ENCODE data around the gene ZC3HAV1.

Gene ZC3HAV1

DNA sequence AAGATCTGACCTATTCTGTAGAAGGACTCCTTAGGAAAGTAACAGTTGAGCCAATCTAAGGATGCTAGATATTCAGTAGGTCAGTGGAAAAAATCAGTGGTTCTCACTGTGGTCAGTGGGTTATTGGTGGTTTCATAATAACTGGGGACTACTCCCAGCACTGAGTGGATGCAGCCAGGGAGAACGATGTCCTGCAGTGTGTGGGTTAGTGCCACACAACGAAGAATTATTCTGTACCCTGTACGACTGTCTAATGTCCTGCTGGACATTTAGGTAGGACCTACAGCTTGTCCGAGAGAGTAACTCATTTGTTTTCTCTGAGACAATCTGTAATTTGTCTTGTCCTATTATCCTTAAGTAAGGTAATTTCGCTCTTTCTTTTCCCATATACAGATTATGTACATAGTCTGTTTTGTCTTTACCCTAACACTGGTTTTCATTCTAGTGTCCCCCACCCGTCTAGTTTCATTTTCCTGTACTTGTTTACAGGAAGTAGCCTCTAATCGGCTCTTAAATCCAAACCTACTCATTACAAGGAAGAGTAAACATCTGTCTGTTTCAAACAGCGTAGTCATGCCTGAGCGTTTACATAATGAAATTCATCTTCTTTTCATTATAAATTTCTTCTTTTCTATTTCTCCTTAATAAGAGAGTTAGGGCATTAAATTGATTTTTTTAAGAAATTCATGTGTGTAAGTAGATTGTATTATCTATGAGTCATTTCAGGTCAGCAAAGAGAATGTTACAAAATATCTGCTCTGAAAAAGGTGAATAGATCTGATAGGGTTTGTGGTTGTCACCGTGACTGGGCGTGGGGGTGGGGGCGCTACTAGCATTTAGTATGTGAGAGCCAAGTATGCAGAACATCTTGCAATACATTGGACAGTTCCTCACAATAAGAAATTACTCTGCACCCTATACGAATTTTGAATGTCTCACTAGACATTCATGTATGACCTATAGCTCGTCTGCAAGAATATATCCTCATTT, 65.4 kb downstream of the ZC3HAV1 start:
- Histone ChIP-seq H3K36me3 (ENCODE audit: insufficient read depth, low read length) (peaks cover 15% of the 10 kb centered on the region), H3K27me3 (ENCODE audit: insufficient read depth, low read length) (no peaks in the 10 kb centered on the region), H3K9ac (ENCODE audit: low read length) (no peak overlapping the region), H3K9me3 (ENCODE audit: low read length) (no peaks in the 10 kb centered on the region), H3K4me2 (ENCODE audit: low read length) (no peak overlapping the region), H3K27ac (ENCODE audit: low read depth, low read length, poor library complexity, severe bottlenecking) (no peak overlapping the region), H3K4me3 (ENCODE audit: low read depth, low read length, poor library complexity, severe bottlenecking) (no peak overlapping the region), H3K4me1 (ENCODE audit: insufficient read depth, low read length, severe bottlenecking) (peaks cover 4% of the 10 kb centered on the region), H4K20me1 (ENCODE audit: insufficient read depth, low read length) (no peaks in the 10 kb centered on the region), H3F3A (ENCODE audit: insufficient read depth, low read length) (no peaks in the 10 kb centered on the region), H3K79me2 (ENCODE audit: insufficient read depth, low read length) (no peaks in the 10 kb centered on the region), H3K9me2 (ENCODE audit: low read depth, low read length) (no peaks in the 10 kb centered on the region), H2AFZ (ENCODE audit: low read length) (no peak overlapping the region)
- no peak for TF ChIP-seq EZH2 (IDR thresholded peaks at IDR 0.05; ENCODE audit: borderline replicate concordance, low read length)
- TF ChIP-seq, protein P1, sequence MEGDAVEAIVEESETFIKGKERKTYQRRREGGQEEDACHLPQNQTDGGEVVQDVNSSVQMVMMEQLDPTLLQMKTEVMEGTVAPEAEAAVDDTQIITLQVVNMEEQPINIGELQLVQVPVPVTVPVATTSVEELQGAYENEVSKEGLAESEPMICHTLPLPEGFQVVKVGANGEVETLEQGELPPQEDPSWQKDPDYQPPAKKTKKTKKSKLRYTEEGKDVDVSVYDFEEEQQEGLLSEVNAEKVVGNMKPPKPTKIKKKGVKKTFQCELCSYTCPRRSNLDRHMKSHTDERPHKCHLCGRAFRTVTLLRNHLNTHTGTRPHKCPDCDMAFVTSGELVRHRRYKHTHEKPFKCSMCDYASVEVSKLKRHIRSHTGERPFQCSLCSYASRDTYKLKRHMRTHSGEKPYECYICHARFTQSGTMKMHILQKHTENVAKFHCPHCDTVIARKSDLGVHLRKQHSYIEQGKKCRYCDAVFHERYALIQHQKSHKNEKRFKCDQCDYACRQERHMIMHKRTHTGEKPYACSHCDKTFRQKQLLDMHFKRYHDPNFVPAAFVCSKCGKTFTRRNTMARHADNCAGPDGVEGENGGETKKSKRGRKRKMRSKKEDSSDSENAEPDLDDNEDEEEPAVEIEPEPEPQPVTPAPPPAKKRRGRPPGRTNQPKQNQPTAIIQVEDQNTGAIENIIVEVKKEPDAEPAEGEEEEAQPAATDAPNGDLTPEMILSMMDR (IDR thresholded peaks at IDR 0.05; ENCODE audit: low read length) = no peak

- H3K79me2 ChIP-seq (ENCODE audit: insufficient read depth, low read length) = no peaks in the 10 kb centered on the region
- no peak overlapping the region for H3K9ac ChIP-seq (ENCODE audit: low read length)
- H4K20me1 ChIP-seq (ENCODE audit: insufficient read depth, low read length) = no peaks in the 10 kb centered on the region
- H3K4me2 ChIP-seq (ENCODE audit: low read length) = no peak overlapping the region; the same call in 1 of the 2 replicates
- no peaks in the 10 kb centered on the region for H3K27me3 ChIP-seq (ENCODE audit: insufficient read depth, low read length)
- no peak overlapping the region for H2AFZ ChIP-seq (ENCODE audit: low read length)
- no peak overlapping the region for H3K27ac ChIP-seq (ENCODE audit: low read depth, low read length, poor library complexity, severe bottlenecking)
- peaks cover 9% of the 10 kb centered on the region for H3K36me3 ChIP-seq (ENCODE audit: insufficient read depth, low read length)
- H3K4me3 ChIP-seq (ENCODE audit: low read depth, low read length, poor library complexity, severe bottlenecking) = no peak overlapping the region
- TF ChIP-seq EZH2 (IDR thresholded peaks at IDR 0.05; ENCODE audit: borderline replicate concordance, low read length) = no peak
- no peaks in the 10 kb centered on the region for H3K9me3 ChIP-seq (ENCODE audit: low read length)
- peaks cover 4% of the 10 kb centered on the region for H3K4me1 ChIP-seq (ENCODE audit: insufficient read depth, low read length, severe bottlenecking)
- no peaks in the 10 kb centered on the region for H3K9me2 ChIP-seq (ENCODE audit: low read depth, low read length)
- no peaks in the 10 kb centered on the region for H3F3A ChIP-seq (ENCODE audit: insufficient read depth, low read length)
These were observed 68.0 kb downstream of the ZC3HAV1 start for GRCh38 chr7:139041378-139042085.

DNA sequence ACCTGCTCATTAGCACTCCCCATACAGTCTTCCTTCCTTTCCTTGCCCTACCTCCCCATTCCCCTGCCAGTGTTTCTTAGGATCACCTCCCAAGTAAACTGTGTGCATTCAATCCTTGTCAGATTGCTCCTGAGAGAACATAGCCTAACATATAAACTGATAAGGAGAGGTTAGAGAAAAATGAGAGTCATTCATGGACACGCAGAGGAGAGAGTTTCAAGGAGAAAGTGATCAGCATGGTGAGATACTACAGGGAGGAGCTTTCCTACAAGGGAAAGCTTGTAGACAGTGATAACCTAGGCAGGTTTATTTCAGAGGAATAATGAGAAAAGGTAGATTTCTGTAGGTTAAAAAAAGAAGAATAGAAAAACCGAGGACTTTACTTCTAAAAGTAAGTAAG, 70.8 kb downstream of the ZC3HAV1 start:
- H3K4me1 ChIP-seq (ENCODE audit: insufficient read depth, low read length, severe bottlenecking) = peaks cover 4% of the 10 kb centered on the region
- H3K27me3 ChIP-seq (ENCODE audit: insufficient read depth, low read length) = 0 out of 2 replicates have a peak, but pooled peaks cover 4% of the 10 kb centered on the region
- no peak overlapping the region for H2AFZ ChIP-seq (ENCODE audit: low read length)
- no peak overlapping the region for H3K27ac ChIP-seq (ENCODE audit: low read depth, low read length, poor library complexity, severe bottlenecking)
- H4K20me1 ChIP-seq (ENCODE audit: insufficient read depth, low read length) = no peaks in the 10 kb centered on the region
- no peaks in the 10 kb centered on the region for H3F3A ChIP-seq (ENCODE audit: insufficient read depth, low read length)
- H3K9me3 ChIP-seq (ENCODE audit: low read length) = no peaks in the 10 kb centered on the region
- TF ChIP-seq, protein P1 (IDR thresholded peaks at IDR 0.05; ENCODE audit: low read length) = no peak
- TF ChIP-seq EZH2 (IDR thresholded peaks at IDR 0.05; ENCODE audit: borderline replicate concordance, low read length) = no peak
- H3K9me2 ChIP-seq (ENCODE audit: low read depth, low read length) = no peaks in the 10 kb centered on the region
- H3K4me2 ChIP-seq (ENCODE audit: low read length) = no peak overlapping the region
- no peaks in the 10 kb centered on the region for H3K36me3 ChIP-seq (ENCODE audit: insufficient read depth, low read length)
- H3K4me3 ChIP-seq (ENCODE audit: low read depth, low read length, poor library complexity, severe bottlenecking) = no peak overlapping the region
- no peaks in the 10 kb centered on the region for H3K79me2 ChIP-seq (ENCODE audit: insufficient read depth, low read length)
- no peak overlapping the region for H3K9ac ChIP-seq (ENCODE audit: low read length)

Measured in OCI-LY1 (cell line).